Measurements from ENCODE around the gene FRMD5.

Gene FRMD5

GRCh38 chr15:43905755-43906154 lies 289.3 kb downstream of the FRMD5 start:
- Histone ChIP-seq H2AFZ (ENCODE audit: low read depth, low read length, severe bottlenecking) (no peak overlapping the region), H3K9ac (ENCODE audit: low read length) (no peak overlapping the region), H3K27ac (ENCODE audit: low read depth, low read length) (no peak overlapping the region), H3K79me2 (ENCODE audit: insufficient read depth, low read length) (no peaks in the 10 kb centered on the region), H3K4me2 (ENCODE audit: low read depth, low read length, poor library complexity, severe bottlenecking) (no peak overlapping the region), H3K9me2 (replicated peaks; ENCODE audit: insufficient read depth, low read length) (no peaks in the 10 kb centered on the region), H3K36me3 (ENCODE audit: low read length) (no peaks in the 10 kb centered on the region), H3K27me3 (ENCODE audit: low read length) (no peaks in the 10 kb centered on the region), H3K4me3 (ENCODE audit: insufficient read depth, low read length, poor library complexity, severe bottlenecking) (no peak overlapping the region), H3F3A (ENCODE audit: insufficient read depth) (no peaks in the 10 kb centered on the region), H4K20me1 (ENCODE audit: low read depth, low read length) (no peaks in the 10 kb centered on the region), H3K9me3 (ENCODE audit: insufficient read depth, low read length) (no peaks in the 10 kb centered on the region)
- no peak for TF ChIP-seq CTCF (IDR thresholded peaks at IDR 0.05; ENCODE audit: insufficient read depth, low read length, poor library complexity, severe bottlenecking)
- TF ChIP-seq EZH2phosphoT487 (conservative IDR thresholded peaks at IDR 0.05; ENCODE audit: low read length) = no peak

- Histone ChIP-seq H3K9me3 (ENCODE audit: insufficient read depth, low read length) (no peaks in the 10 kb centered on the region), H2AFZ (ENCODE audit: low read depth, low read length, severe bottlenecking) (no peak overlapping the region), H3K27me3 (ENCODE audit: low read length) (no peaks in the 10 kb centered on the region), H3K36me3 (ENCODE audit: low read length) (no peaks in the 10 kb centered on the region), H3K4me3 (ENCODE audit: insufficient read depth, low read length, poor library complexity, severe bottlenecking) (no peak overlapping the region), H3K9ac (ENCODE audit: low read length) (no peak overlapping the region), H3K9me2 (replicated peaks; ENCODE audit: insufficient read depth, low read length) (no peaks in the 10 kb centered on the region), H3K4me2 (ENCODE audit: low read depth, low read length, poor library complexity, severe bottlenecking) (no peak overlapping the region), H3K27ac (ENCODE audit: low read depth, low read length) (no peak overlapping the region), H4K20me1 (ENCODE audit: low read depth, low read length) (no peaks in the 10 kb centered on the region), H3F3A (ENCODE audit: insufficient read depth) (no peaks in the 10 kb centered on the region), H3K79me2 (ENCODE audit: insufficient read depth, low read length) (no peaks in the 10 kb centered on the region)
- TF ChIP-seq EZH2phosphoT487 (conservative IDR thresholded peaks at IDR 0.05; ENCODE audit: low read length) (no peak), CTCF (IDR thresholded peaks at IDR 0.05; ENCODE audit: insufficient read depth, low read length, poor library complexity, severe bottlenecking) (peak; percentile 85)
Observed at GRCh38 chr15:43903864-43904290, 291.2 kb downstream of the FRMD5 start.

GRCh38 chr15:43901495-43901894 lies 293.6 kb downstream of the FRMD5 start:
- Histone ChIP-seq H4K20me1 (ENCODE audit: low read depth, low read length) (no peaks in the 10 kb centered on the region), H3K9me2 (replicated peaks; ENCODE audit: insufficient read depth, low read length) (no peaks in the 10 kb centered on the region), H3K79me2 (ENCODE audit: insufficient read depth, low read length) (no peaks in the 10 kb centered on the region), H3K9ac (ENCODE audit: low read length) (no peak overlapping the region), H3K4me2 (ENCODE audit: low read depth, low read length, poor library complexity, severe bottlenecking) (no peak overlapping the region), H3F3A (ENCODE audit: insufficient read depth) (no peaks in the 10 kb centered on the region), H3K27me3 (ENCODE audit: low read length) (no peaks in the 10 kb centered on the region), H2AFZ (ENCODE audit: low read depth, low read length, severe bottlenecking) (no peak overlapping the region), H3K9me3 (ENCODE audit: insufficient read depth, low read length) (no peaks in the 10 kb centered on the region), H3K4me3 (ENCODE audit: insufficient read depth, low read length, poor library complexity, severe bottlenecking) (no peak overlapping the region), H3K36me3 (ENCODE audit: low read length) (no peaks in the 10 kb centered on the region), H3K27ac (ENCODE audit: low read depth, low read length) (no peak overlapping the region)
- no peak for TF ChIP-seq CTCF (IDR thresholded peaks at IDR 0.05; ENCODE audit: insufficient read depth, low read length, poor library complexity, severe bottlenecking)
- TF ChIP-seq EZH2phosphoT487 (conservative IDR thresholded peaks at IDR 0.05; ENCODE audit: low read length) = no peak
